GM19328 (cell line): ENCODE data around the gene ASCL1.

ENCODE experiments used
- ATAC-seq: cut with Tn5 transposase; IDR thresholded peaks from one replicate; pipeline ENCODE4 v1.9.1; 2021; ENCODE audit warnings: mild to moderate bottlenecking, moderate library complexity; ENCODE audit not compliant: unreplicated experiment

Gene ASCL1

GRCh38 chr12:102973583-102973982, 16.1 kb downstream of the ASCL1 start:
- ATAC-seq: no peak

GRCh38 chr12:102976609-102977280, 19.3 kb downstream of the ASCL1 start:
- ATAC-seq: no peak

GRCh38 chr12:102977945-102978706, 20.7 kb downstream of the ASCL1 start:
- no peak for ATAC-seq

GRCh38 chr12:102980350-102980749, 22.9 kb downstream of the ASCL1 start:
- ATAC-seq: no peak

- no peak for ATAC-seq
These were observed 32.9 kb downstream of the ASCL1 start for GRCh38 chr12:102990419-102990818.

- ATAC-seq: no peak
These were observed 34.8 kb downstream of the ASCL1 start for GRCh38 chr12:102992297-102992696.

GRCh38 chr12:102992720-102993119, 35.2 kb downstream of the ASCL1 start:
- no peak for ATAC-seq

- ATAC-seq: no peak
These were observed 36.1 kb downstream of the ASCL1 start for GRCh38 chr12:102993537-102993936.

- no peak for ATAC-seq
These were observed 37.9 kb downstream of the ASCL1 start for GRCh38 chr12:102995372-102995771.
